Measurements from ENCODE around the gene TMLHE.

Gene TMLHE

DNA sequence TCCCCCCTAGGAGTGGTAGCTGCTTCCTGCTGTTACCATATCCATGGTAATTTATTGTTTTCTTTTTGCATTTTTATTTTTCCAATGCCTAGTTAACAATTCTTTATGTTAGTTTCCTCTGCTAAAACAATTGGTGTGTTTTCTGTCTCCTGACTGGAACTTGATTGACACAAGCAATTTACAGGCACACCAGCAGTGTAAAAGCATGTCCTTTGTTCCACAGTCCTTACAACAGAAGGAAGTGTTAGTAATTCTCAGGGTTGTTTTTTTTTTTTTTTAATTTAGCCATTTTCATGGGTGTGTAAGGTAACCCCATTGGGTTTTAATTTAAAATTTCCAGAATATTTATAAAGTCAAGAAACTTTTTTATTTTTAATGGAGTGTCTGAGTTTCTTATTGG, 25.0 kb upstream of the TMLHE start:
- TF ChIP-seq CREB1 (IDR thresholded peaks at IDR 0.05; ENCODE audit: low read depth) (no peak), TAF1 (IDR thresholded peaks at IDR 0.05; ENCODE audit: low read depth) (no peak), ZBTB7A (IDR thresholded peaks at IDR 0.05; ENCODE audit: low read depth) (no peak), TEAD4 (IDR thresholded peaks at IDR 0.05) (no peak), YY1 (IDR thresholded peaks at IDR 0.05; ENCODE audit: low read depth) (no peak), EGR1 (IDR thresholded peaks at IDR 0.05) (no peak), EP300 (IDR thresholded peaks at IDR 0.05; ENCODE audit: borderline replicate concordance) (no peak), FOXM1 (IDR thresholded peaks at IDR 0.05; ENCODE audit: borderline replicate concordance, low read depth) (no peak), TCF12 (IDR thresholded peaks at IDR 0.05; ENCODE audit: low read depth) (no peak), RAD21 (IDR thresholded peaks at IDR 0.05; ENCODE audit: low read depth) (no peak), NFIC (IDR thresholded peaks at IDR 0.05) (no peak), CEBPB (IDR thresholded peaks at IDR 0.05) (no peak)
- TF ChIP-seq, protein P1, sequence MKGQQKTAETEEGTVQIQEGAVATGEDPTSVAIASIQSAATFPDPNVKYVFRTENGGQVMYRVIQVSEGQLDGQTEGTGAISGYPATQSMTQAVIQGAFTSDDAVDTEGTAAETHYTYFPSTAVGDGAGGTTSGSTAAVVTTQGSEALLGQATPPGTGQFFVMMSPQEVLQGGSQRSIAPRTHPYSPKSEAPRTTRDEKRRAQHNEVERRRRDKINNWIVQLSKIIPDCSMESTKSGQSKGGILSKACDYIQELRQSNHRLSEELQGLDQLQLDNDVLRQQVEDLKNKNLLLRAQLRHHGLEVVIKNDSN (IDR thresholded peaks at IDR 0.05), result no peak
- TF ChIP-seq, protein P2, sequence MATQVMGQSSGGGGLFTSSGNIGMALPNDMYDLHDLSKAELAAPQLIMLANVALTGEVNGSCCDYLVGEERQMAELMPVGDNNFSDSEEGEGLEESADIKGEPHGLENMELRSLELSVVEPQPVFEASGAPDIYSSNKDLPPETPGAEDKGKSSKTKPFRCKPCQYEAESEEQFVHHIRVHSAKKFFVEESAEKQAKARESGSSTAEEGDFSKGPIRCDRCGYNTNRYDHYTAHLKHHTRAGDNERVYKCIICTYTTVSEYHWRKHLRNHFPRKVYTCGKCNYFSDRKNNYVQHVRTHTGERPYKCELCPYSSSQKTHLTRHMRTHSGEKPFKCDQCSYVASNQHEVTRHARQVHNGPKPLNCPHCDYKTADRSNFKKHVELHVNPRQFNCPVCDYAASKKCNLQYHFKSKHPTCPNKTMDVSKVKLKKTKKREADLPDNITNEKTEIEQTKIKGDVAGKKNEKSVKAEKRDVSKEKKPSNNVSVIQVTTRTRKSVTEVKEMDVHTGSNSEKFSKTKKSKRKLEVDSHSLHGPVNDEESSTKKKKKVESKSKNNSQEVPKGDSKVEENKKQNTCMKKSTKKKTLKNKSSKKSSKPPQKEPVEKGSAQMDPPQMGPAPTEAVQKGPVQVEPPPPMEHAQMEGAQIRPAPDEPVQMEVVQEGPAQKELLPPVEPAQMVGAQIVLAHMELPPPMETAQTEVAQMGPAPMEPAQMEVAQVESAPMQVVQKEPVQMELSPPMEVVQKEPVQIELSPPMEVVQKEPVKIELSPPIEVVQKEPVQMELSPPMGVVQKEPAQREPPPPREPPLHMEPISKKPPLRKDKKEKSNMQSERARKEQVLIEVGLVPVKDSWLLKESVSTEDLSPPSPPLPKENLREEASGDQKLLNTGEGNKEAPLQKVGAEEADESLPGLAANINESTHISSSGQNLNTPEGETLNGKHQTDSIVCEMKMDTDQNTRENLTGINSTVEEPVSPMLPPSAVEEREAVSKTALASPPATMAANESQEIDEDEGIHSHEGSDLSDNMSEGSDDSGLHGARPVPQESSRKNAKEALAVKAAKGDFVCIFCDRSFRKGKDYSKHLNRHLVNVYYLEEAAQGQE (IDR thresholded peaks at IDR 0.05; ENCODE audit: low read depth), result no peak

DNA sequence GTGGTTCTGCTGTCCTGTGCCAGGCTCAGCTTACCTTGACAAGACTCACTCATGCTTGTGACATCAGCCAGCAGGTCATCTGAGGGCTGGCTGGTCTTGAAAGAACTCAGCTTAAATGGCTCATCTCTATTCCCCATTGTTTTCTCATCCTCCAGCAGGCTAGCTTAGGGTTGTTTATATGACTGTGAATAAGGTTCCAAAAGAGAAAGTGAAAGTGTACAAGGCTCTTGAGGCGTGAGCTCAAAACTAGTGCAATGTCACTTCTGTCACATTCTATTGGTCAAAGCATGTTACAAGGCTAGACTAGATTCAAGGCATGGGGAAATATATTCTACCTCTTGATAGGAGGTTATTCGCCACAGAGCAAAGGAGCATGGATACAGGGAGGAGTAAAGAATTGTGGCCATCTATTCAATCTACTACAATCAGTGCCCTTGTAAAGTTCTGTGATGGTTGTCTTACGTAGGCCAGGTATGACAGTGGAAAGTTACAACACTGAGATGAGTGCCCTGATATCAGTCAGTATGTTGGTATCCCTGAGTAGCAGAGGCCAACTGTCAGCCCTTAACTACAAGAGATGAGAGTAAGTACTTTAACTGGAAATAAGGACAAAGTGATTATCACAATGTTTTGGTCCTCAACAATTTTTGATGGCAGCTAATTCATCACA, 19.8 kb upstream of the TMLHE start:
- TF ChIP-seq ZBTB7A (IDR thresholded peaks at IDR 0.05; ENCODE audit: low read depth) (no peak), YY1 (IDR thresholded peaks at IDR 0.05; ENCODE audit: low read depth) (no peak), TEAD4 (IDR thresholded peaks at IDR 0.05) (no peak), TAF1 (IDR thresholded peaks at IDR 0.05; ENCODE audit: low read depth) (no peak), RAD21 (IDR thresholded peaks at IDR 0.05; ENCODE audit: low read depth) (no peak), EGR1 (IDR thresholded peaks at IDR 0.05) (no peak), CREB1 (IDR thresholded peaks at IDR 0.05; ENCODE audit: low read depth) (no peak)
- TF ChIP-seq, protein P1 (IDR thresholded peaks at IDR 0.05), result no peak
- TF ChIP-seq, protein P2 (IDR thresholded peaks at IDR 0.05; ENCODE audit: low read depth), result no peak

DNA sequence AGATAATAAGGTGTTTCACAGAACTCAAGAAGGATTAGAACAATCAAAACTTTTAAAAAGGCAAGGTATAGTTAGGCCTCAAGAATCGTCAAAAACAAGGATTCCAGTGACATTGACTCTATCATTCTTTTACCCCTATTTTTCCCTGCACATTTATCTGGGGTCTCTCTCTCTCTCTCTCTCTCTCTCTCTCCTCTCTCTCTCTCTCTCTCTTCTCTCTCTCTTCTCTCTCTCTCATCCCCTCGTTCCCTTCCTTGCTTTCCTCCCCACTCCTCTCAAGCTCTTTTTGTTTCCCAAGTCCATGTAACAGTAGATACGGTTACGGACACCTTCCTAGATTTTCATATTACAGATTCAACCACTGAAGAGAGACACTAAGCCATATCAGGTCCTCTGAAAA, 3.2 kb upstream of the TMLHE start:
- TF ChIP-seq TAF1 (IDR thresholded peaks at IDR 0.05; ENCODE audit: low read depth) (no peak), FOXM1 (IDR thresholded peaks at IDR 0.05; ENCODE audit: borderline replicate concordance, low read depth) (no peak), EP300 (IDR thresholded peaks at IDR 0.05; ENCODE audit: borderline replicate concordance) (no peak)

DNA sequence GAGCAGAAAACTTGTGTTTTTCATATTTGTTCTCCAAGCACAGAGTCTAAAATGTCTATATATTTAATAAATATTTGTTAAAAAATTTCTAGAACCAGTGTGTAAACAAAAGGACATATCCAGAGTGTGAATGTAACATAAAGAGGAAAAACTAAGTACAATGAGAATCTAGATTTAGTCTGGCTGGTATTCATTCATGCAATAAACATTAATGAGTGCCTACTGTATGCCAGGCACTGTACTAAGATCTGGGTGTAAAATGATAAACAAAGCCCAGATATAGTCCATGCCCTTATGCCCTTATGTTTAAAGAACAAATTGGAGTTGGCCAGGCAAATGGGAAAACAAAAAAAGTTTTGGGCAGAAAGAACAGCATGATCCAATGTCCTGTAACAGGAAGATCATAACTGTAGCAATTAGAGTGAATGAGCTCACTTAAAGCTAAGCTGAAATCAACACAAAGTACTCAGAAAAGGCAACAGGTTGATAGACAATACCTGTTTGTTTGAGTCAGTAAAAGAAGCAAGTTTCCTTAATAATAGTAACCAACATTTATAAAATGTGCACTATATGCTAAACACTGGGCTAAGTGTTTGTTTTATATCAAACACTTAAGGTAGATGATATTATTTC, 1.3 kb upstream of the TMLHE start:
- TF ChIP-seq TAF1 (IDR thresholded peaks at IDR 0.05; ENCODE audit: low read depth), result no peak
- TF ChIP-seq, protein P3, sequence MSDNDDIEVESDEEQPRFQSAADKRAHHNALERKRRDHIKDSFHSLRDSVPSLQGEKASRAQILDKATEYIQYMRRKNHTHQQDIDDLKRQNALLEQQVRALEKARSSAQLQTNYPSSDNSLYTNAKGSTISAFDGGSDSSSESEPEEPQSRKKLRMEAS (IDR thresholded peaks at IDR 0.05), result no peak

DNA sequence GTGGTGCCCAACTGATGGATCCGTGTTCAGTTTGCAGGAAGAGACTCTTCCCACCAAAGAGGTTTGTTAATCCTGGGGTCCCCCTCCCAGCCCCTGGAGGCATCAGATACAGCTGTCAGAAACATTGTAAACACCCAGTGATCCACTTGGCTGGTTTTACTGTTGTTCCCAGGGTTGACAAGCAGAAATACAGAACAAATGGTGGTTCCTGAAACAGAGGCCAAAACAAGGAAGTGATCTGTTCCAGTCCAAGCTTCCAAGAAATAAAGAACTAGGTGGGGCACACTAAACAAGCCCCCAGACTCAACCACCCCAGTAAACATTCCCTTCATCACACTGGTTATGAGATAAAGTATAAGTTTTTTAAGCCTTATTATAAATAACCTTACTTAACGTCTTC, 1.4 kb downstream of the TMLHE start:
- TF ChIP-seq TAF1 (IDR thresholded peaks at IDR 0.05; ENCODE audit: low read depth) (no peak), EGR1 (IDR thresholded peaks at IDR 0.05) (no peak), TEAD4 (IDR thresholded peaks at IDR 0.05) (no peak), RAD21 (IDR thresholded peaks at IDR 0.05; ENCODE audit: low read depth) (no peak), NFIC (IDR thresholded peaks at IDR 0.05) (no peak), EP300 (IDR thresholded peaks at IDR 0.05; ENCODE audit: borderline replicate concordance) (no peak), CEBPB (IDR thresholded peaks at IDR 0.05) (no peak), ZBTB7A (IDR thresholded peaks at IDR 0.05; ENCODE audit: low read depth) (no peak), CREB1 (IDR thresholded peaks at IDR 0.05; ENCODE audit: low read depth) (no peak), YY1 (IDR thresholded peaks at IDR 0.05; ENCODE audit: low read depth) (no peak), TCF12 (IDR thresholded peaks at IDR 0.05; ENCODE audit: low read depth) (no peak), FOXM1 (IDR thresholded peaks at IDR 0.05; ENCODE audit: borderline replicate concordance, low read depth) (no peak)
- TF ChIP-seq, protein P1 (IDR thresholded peaks at IDR 0.05), result no peak
- TF ChIP-seq, protein P3 (IDR thresholded peaks at IDR 0.05), result no peak
- TF ChIP-seq, protein P2 (IDR thresholded peaks at IDR 0.05; ENCODE audit: low read depth), result no peak

All from Ishikawa (cell line).